CD4-positive, alpha-beta memory T cell (primary cell): ENCODE data around the gene MRNIP. TPM values are rescaled to one million over a fixed set of nuclear protein-coding genes. Genes with fewer than 3 reads are reported as not detected.
A peak's percentile ranks its signal among the peaks of the same experiment; 100 is the strongest.

Source experiments
- CTCF ChIA-PET: fragments of 350-600 bp; sonication (Branson Sonifier 250); formaldehyde crosslinking; loops from one replicate; lab custom pipeline; 2021; ENCODE audit warnings: inconsistent platforms; ENCODE audit not compliant: partially characterized antibody; lab: Charles Lee
- POLR2A ChIA-PET: fragments of 350-600 bp; sonication (Branson Sonifier 250); formaldehyde crosslinking; loops from one replicate; lab custom pipeline; 2021; ENCODE audit not compliant: partially characterized antibody; lab: Charles Lee
- DNase-seq, 5 donors: peaks; one replicate each; pipeline versions ENCODE4 v3.0.0 to v3.0.0-alpha.2; 2020 to 2022; ENCODE audit warnings: mixed read lengths in 1 of 5
- H3K27ac ChIP-seq: one replicate; pipeline ENCODE4 v1.7.0; 2013; ENCODE audit warnings: low read depth, low read length
- H3K27me3 ChIP-seq: 2 replicates; pipeline ENCODE4 v1.7.0; 2013; ENCODE audit warnings: mild to moderate bottlenecking, low read length, moderate library complexity; ENCODE audit not compliant: insufficient read depth
- H3K36me3 ChIP-seq: 2 replicates; pipeline ENCODE4 v1.7.0; 2013; ENCODE audit warnings: mild to moderate bottlenecking, low read length, moderate library complexity; ENCODE audit not compliant: insufficient read depth
- H3K4me1 ChIP-seq: 2 replicates; pipeline ENCODE4 v1.7.0; 2013; ENCODE audit warnings: mild to moderate bottlenecking, low read length, moderate library complexity; ENCODE audit not compliant: insufficient read depth
- H3K4me3 ChIP-seq, 2 donors: one replicate each; pipeline ENCODE4 v1.7.0; 2013; ENCODE audit warnings: low read length in 2 of 2, mild to moderate bottlenecking in 1 of 2
- H3K9me3 ChIP-seq, 2 donors: one replicate each; pipeline ENCODE4 v1.7.0; 2013; ENCODE audit warnings: low read length in 2 of 2, control low read depth in 1 of 2; ENCODE audit not compliant: control insufficient read depth in 1 of 2
- H3K27ac Mint-ChIP-seq, 7 donors: one replicate each; pipeline ENCODE4 v1.8.0; 2020 to 2021; ENCODE audit warnings: mixed read lengths in 7 of 7, mild to moderate bottlenecking in 6 of 7, inconsistent platforms in 3 of 7, moderate library complexity in 3 of 7
- H3K27me3 Mint-ChIP-seq, 2 donors: one replicate each; pipeline ENCODE4 v1.8.0; 2020 to 2021; ENCODE audit warnings: mixed read lengths in 2 of 2
- H3K36me3 Mint-ChIP-seq, 2 donors: one replicate each; pipeline ENCODE4 v1.8.0; 2020 to 2021; ENCODE audit warnings: mixed read lengths in 2 of 2, inconsistent platforms in 1 of 2, mild to moderate bottlenecking in 1 of 2
- H3K4me1 Mint-ChIP-seq, 4 donors: one replicate each; pipeline ENCODE4 v1.8.0; 2020 to 2021; ENCODE audit warnings: mixed read lengths in 4 of 4, mild to moderate bottlenecking in 1 of 4
- H3K4me3 Mint-ChIP-seq, 8 donors: one replicate each; pipeline ENCODE4 v1.8.0; 2020 to 2021; ENCODE audit warnings: mixed read lengths in 8 of 8, mild to moderate bottlenecking in 7 of 8, moderate library complexity in 6 of 8, inconsistent platforms in 3 of 8
- H3K9me3 Mint-ChIP-seq, 8 donors: one replicate each; pipeline ENCODE4 v1.8.0; 2020 to 2021; ENCODE audit warnings: mixed read lengths in 8 of 8, mild to moderate bottlenecking in 5 of 8, inconsistent platforms in 3 of 8, moderate library complexity in 1 of 8
- intact Hi-C: fragments of 100-400 bp; cut with micrococcal nuclease; formaldehyde crosslinking; loops from one replicate; pipeline ENCODE4 v1.15.1; 2023
- polyA plus RNA-seq, 2 donors: library from polyadenylated mRNA; unstranded; fragments of 300-500 nt; fragmentation: Illumina TruSeq; gene quantifications; one replicate each; pipeline ENCODE4 v1.2.3, GENCODE V29; 2021
- total RNA-seq, 2 experiments: library from RNA; stranded (reverse); gene quantifications; one replicate each; pipeline ENCODE4 v1.2.3, GENCODE V29; 2021

The MRNIP gene
- total and polyA plus RNA-seq, 4 experiments from 2014 or later, result 11.4 to 129 (median 70.9) TPM

DNA sequence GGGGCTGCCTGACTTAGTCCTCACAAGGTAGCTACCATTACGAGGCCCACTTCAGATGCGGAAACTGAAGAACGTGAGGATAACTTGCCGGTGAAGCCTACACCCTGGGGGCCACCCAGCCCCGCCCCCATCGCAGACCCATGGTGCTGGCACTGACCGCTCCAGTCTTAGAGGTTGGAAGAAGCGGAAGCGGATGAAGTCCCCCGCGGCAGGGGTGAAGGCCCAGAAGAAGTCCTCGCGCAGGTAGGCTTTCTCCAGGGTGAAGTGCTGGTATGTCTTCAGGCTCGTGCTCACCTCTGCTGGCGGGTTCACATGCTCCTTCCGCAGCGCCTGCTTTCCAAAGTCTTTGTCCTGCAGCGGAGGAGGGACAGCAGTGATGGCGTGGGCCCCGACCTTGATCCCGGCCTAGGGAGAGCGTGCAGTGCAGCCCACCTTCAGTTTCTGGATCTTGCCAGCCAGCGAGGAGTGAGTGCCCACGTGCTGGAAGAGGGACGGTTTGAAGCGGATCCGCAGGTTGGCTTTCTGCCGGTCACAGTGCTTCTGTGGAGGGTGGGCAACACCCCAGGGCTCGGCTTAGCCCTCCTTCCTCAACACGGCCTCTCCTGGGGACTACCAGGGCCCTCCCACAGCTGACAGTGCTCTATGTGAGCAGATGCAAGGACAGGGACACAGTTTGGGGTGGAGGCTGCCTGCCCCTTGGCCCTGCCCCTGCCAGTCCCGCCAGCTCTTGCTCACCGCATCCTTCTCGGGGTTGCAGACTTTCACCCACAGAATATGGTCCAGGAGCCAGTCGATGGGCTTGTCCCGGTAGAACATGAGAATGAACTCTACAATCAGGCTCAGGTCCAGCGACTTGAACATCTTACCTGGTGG, 59.6 kb downstream of the MRNIP start:
- Mint-ChIP-seq H3K9me3 (no peaks in the 10 kb centered on the region), H3K27ac (peak overlapping the region in 2 of 7 donors; percentile 54 to 65), H3K4me1 (peaks cover 12 to 53% (median 27%) of the 10 kb centered on the region in 4 donors), H3K27me3 (no peaks in the 10 kb centered on the region), H3K36me3 (peaks cover 3 to 28% of the 10 kb centered on the region in 2 donors), H3K4me3 (peak overlapping the region in 1 of 8 donors; percentile 29)
- H3K9me3 ChIP-seq, result no peaks in the 10 kb centered on the region
- H3K27ac ChIP-seq, result no peak overlapping the region
- no peak for DNase-seq
- H3K27me3 ChIP-seq, result no peaks in the 10 kb centered on the region
- H3K4me3 ChIP-seq, result no peak overlapping the region
- ChIA-PET POLR2A (no interaction called here), CTCF (interaction anchor here (5.9 kb wide), 1 partner anchor 36 kb away, joined by 53 read pairs; no protein-coding TSS in a partner anchor)
- peaks cover 17% of the 10 kb centered on the region for H3K36me3 ChIP-seq
- peaks cover 40% of the 10 kb centered on the region for H3K4me1 ChIP-seq
- intact Hi-C loops, result no loop called here

DNA sequence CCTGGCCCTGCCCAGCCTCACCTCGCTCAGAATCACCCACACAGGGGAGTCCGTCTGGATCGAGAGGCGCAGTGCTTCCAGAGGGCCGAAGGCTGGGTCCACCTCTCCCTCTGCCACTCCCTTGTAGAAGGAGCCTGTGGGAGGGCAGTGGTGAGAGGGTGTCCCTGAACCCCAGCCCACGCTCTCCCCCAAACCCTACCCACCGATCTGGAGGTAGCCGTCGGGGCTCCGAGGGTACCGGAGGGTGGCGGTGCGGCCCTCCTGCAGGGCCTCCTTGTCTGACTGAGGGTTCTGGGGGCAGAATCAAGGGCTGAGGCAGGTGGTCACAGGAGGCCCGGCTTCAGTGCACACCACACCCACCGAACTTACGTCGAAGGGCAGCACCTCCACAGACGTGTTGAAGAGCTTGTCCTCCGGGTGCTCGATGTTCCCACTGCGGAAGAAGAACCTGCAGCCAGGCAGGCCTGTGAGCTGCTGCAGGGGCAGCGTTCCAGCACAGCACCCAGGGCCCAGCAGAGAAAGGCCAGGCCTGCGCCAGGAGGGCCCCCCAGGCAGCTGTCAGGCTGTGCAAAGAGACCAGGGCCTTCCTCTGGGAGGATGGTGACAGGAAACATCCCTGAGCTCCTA, 60.4 kb downstream of the MRNIP start:
- intact Hi-C loops, result no loop called here
- Histone ChIP-seq H3K27me3 (no peaks in the 10 kb centered on the region), H3K4me3 (no peak overlapping the region), H3K9me3 (no peaks in the 10 kb centered on the region), H3K27ac (no peak overlapping the region), H3K36me3 (peaks cover 17% of the 10 kb centered on the region), H3K4me1 (peaks cover 41% of the 10 kb centered on the region)
- H3K4me3 Mint-ChIP-seq, result no peak overlapping the region
- no peak for DNase-seq
- H3K27ac Mint-ChIP-seq, result no peak overlapping the region
- H3K4me1 Mint-ChIP-seq, result peaks cover 15 to 53% (median 30%) of the 10 kb centered on the region in 4 donors
- peaks cover 3 to 24% of the 10 kb centered on the region in 2 donors for H3K36me3 Mint-ChIP-seq
- ChIA-PET POLR2A (interaction anchor here (1.4 kb wide), 1 partner anchor 66 kb away, joined by 5 read pairs; no protein-coding TSS in a partner anchor), CTCF (interaction anchor here (1.6 to 5.9 kb wide), 2 partner anchors 35 to 66 kb away, joined by 4 to 53 read pairs; partner anchors contain the start of gene MAML1)
- no peaks in the 10 kb centered on the region for H3K9me3 Mint-ChIP-seq
- H3K27me3 Mint-ChIP-seq, result no peaks in the 10 kb centered on the region

DNA sequence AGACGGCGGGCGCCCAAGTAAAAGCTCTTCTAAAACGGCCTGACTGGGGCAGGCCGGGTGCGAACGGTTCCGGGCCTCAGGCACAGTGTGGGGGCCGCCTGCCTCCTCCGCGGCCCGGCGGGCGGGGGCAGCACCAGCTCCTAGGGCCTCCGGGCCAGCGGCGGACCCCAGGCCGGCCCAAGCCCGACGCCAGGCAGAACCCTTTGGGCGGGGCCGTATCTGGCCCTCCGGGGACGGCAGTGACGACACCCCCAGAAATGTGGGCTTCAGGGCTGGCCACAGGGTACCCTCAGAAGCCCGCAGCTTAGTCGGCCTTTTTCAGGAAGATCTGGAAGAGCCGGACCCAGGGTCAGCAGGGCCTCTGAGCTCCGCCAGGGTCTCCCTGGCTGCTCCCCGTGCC, 60.9 kb downstream of the MRNIP start:
- Mint-ChIP-seq H3K27ac (peak overlapping the region in 1 of 7 donors; percentile 75), H3K9me3 (no peaks in the 10 kb centered on the region), H3K27me3 (no peaks in the 10 kb centered on the region), H3K4me1 (peaks cover 17 to 54% (median 31%) of the 10 kb centered on the region in 4 donors), H3K36me3 (peaks cover 3 to 24% of the 10 kb centered on the region in 2 donors), H3K4me3 (no peak overlapping the region)
- DNase-seq, result no peak
- no peaks in the 10 kb centered on the region for H3K9me3 ChIP-seq
- ChIA-PET CTCF (interaction anchor here (1.0 to 5.9 kb wide), 7 partner anchors 8 to 175 kb away, joined by 3 to 53 read pairs (median 3); partner anchors contain the start of genes HNRNPH1 and MAML1), POLR2A (interaction anchor here (1.4 to 6.5 kb wide), 3 partner anchors 9 to 66 kb away, joined by 5 to 68 read pairs (median 50); partner anchors contain the start of genes MGAT4B and SQSTM1)
- H3K36me3 ChIP-seq, result peaks cover 17% of the 10 kb centered on the region
- no peaks in the 10 kb centered on the region for H3K27me3 ChIP-seq
- no peak overlapping the region for H3K27ac ChIP-seq
- no peak overlapping the region for H3K4me3 ChIP-seq
- intact Hi-C loops, result loop anchor here (2.0 kb wide), 2 partner anchors 65 to 119 kb away; partner anchors contain the start of gene MAML1
- H3K4me1 ChIP-seq, result peaks cover 39% of the 10 kb centered on the region

DNA sequence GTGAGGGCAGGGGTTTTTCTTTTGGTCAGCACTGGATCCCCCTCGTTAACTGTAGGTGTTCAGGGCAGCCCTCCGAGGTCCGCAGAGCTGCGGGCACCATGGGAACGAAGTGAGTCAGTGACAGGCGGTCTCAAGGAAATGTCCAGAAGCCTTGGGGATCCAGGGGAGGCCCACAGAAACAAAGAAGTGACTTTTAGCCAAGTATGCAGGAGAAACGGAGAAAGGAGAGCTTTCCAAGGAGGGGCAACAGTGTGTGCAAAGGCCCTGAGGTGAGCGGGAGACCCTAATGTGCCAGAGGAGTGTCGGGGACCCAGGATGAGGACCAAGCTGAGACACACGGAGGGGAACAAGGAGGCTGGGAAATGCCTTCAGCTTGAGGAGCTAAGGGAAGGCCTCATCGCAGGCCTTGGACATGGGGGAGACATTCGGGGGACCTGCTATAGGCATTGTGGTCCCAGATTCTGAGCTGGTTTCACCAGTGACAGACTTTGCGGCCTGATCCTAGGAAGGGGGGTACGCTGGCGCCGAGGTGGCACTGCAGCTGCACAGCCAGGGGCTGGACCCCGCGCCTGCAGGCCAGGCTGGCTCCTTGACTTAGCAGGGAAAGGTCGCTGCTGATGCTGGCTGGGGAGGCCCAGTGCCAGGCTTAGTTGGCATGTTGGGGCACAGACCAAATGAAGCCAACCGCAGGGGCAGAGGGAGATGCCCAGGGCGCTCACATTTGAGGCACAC, 61.6 kb downstream of the MRNIP start:
- H3K27me3 ChIP-seq, result no peaks in the 10 kb centered on the region
- H3K4me3 ChIP-seq, result no peak overlapping the region
- peak overlapping the region in 6 of 7 donors; percentile 11 to 89 (median 68) for H3K27ac Mint-ChIP-seq
- H3K9me3 ChIP-seq, result no peaks in the 10 kb centered on the region
- H3K27ac ChIP-seq, result peak overlapping the region; percentile 44
- ChIA-PET CTCF (interaction anchor here (0.7 to 5.9 kb wide), 15 partner anchors 9 to 174 kb away, joined by 3 to 53 read pairs (median 3); partner anchors contain the start of genes HNRNPH1, MAML1 and SQSTM1), POLR2A (interaction anchor here (0.8 to 6.5 kb wide), 9 partner anchors 10 to 111 kb away, joined by 3 to 68 read pairs (median 5); partner anchors contain the start of genes MGAT4B, MRNIP, SQSTM1 and TBC1D9B)
- intact Hi-C loops, result loop anchor here (1.0 to 2.0 kb wide), 4 partner anchors 9 to 118 kb away; partner anchors contain the start of genes MAML1 and MGAT4B
- peaks cover 16 to 52% (median 30%) of the 10 kb centered on the region in 4 donors for H3K4me1 Mint-ChIP-seq
- no peaks in the 10 kb centered on the region for H3K27me3 Mint-ChIP-seq
- H3K9me3 Mint-ChIP-seq, result no peaks in the 10 kb centered on the region
- H3K36me3 Mint-ChIP-seq, result peaks cover 3 to 24% of the 10 kb centered on the region in 2 donors
- peaks cover 17% of the 10 kb centered on the region for H3K36me3 ChIP-seq
- DNase-seq, result no peak
- peaks cover 32% of the 10 kb centered on the region for H3K4me1 ChIP-seq
- H3K4me3 Mint-ChIP-seq, result peak overlapping the region in 7 of 8 donors; percentile 10 to 79 (median 64)

DNA sequence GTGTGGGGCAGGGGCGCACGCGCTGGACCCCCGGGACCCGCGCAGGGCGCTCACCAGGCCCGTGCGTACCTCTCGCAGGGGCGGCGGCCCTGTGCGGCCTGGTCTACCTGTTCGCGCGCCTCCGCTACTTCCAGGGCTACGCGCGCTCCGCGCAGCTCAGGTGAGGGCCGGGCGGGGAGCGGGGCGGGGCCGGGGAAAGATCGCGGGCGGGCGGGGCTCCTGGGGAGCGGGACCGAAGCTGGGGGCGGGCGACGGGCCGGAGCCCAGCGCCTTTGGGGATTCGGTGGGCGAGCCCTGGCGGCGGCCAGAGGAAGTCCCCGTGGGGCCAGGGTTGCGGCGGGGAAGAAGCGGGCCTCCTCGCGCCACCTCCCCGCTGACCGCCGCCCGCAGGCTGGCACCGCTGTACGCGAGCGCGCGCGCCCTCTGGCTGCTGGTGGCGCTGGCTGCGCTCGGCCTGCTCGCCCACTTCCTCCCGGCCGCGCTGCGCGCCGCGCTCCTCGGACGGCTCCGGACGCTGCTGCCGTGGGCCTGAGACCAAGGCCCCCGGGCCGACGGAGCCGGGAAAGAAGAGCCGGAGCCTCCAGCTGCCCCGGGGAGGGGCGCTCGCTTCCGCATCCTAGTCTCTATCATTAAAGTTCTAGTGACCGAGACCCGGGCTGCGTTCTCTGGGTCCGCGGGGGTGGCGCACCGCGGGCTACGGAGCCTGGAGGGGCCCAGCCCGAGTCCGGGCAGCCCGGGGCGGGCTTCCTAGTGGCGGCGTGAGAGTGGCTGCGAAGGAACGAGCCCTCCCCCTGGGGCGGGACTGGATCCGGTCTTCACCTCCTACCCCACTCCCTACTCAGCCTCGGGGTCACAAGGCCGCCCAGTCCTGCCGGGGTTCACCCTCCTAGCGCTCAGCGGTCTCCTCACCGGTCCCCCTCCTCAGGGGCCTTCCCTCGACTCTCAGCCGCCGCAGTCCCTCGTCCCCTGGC, 62.5 kb downstream of the MRNIP start:
- H3K4me1 ChIP-seq, result peaks cover 25% of the 10 kb centered on the region
- Mint-ChIP-seq H3K36me3 (peaks cover 0 to 20% of the 10 kb centered on the region in 2 donors), H3K4me3 (peak overlapping the region; percentile 50 to 79 (median 64)), H3K9me3 (no peaks in the 10 kb centered on the region), H3K4me1 (peaks cover 11 to 51% (median 27%) of the 10 kb centered on the region in 4 donors), H3K27me3 (no peaks in the 10 kb centered on the region), H3K27ac (peak overlapping the region in 6 of 7 donors; percentile 11 to 89 (median 57))
- peak; percentile 61 to 77 (median 68) for DNase-seq
- H3K27me3 ChIP-seq, result no peaks in the 10 kb centered on the region
- peak overlapping the region; percentile 23 to 69 for H3K4me3 ChIP-seq
- POLR2A ChIA-PET, result interaction anchor here (0.6 to 6.5 kb wide), 15 partner anchors 8 to 173 kb away, joined by 3 to 68 read pairs (median 5); partner anchors contain the start of genes HNRNPH1, MGAT4B, MRNIP and SQSTM1
- H3K27ac ChIP-seq, result peak overlapping the region; percentile 44
- H3K36me3 ChIP-seq, result peaks cover 17% of the 10 kb centered on the region
- CTCF ChIA-PET, result interaction anchor here (0.7 to 5.9 kb wide), 17 partner anchors 10 to 173 kb away, joined by 3 to 53 read pairs (median 3); partner anchors contain the start of genes HNRNPH1, SQSTM1 and TBC1D9B
- intact Hi-C loops, result loop anchor here (1.0 to 2.0 kb wide), 4 partner anchors 10 to 117 kb away; partner anchors contain the start of genes MAML1 and MGAT4B
- H3K9me3 ChIP-seq, result no peaks in the 10 kb centered on the region
